AG04450 (cell line): ENCODE measurements around the gene FAM20C. TPM values are rescaled to one million over a fixed set of nuclear protein-coding genes. Genes with fewer than 3 reads are reported as not detected.
A peak's percentile ranks its signal among the peaks of the same experiment; 100 is the strongest.

ENCODE experiments used
- CTCF ChIA-PET: fragments of 300-600, 350-600 bp; formaldehyde crosslinking; extraction: SDS; loops from one replicate; lab custom pipeline; 2022; ENCODE audit warnings: antibody characterized with exemption, inconsistent platforms; lab: Charles Lee
- POLR2A ChIA-PET: fragments of 350-600 bp; formaldehyde crosslinking; extraction: SDS; loops from one replicate; lab custom pipeline; 2021; ENCODE audit warnings: antibody characterized with exemption, inconsistent platforms; lab: Yijun Ruan, JAX
- DNase-seq: peaks from one replicate; pipeline ENCODE4 v3.0.0-alpha.2; 2011; ENCODE audit warnings: low read depth, low spot score
- H3K27ac ChIP-seq: one replicate; pipeline ENCODE4 v1.5.1; 2012; ENCODE audit warnings: low read depth, low read length, control low read depth
- H3K27me3 ChIP-seq: one replicate; pipeline ENCODE4 v1.6.0; 2012; ENCODE audit warnings: low read length; ENCODE audit not compliant: control insufficient read depth, insufficient read depth
- H3K4me3 ChIP-seq: 2 replicates; pipeline ENCODE4 v1.5.1; 2011; ENCODE audit warnings: mild to moderate bottlenecking, low read depth, low read length, control low read depth
- H3K9me3 ChIP-seq: 2 replicates; pipeline ENCODE4 v1.5.1; 2012; ENCODE audit warnings: low read length; ENCODE audit not compliant: control insufficient read depth, insufficient read depth
- CTCF ChIP-seq: IDR thresholded peaks from 2 replicates; pipeline ENCODE4 v1.5.1; 2011; ENCODE audit warnings: low read depth, low read length, control low read depth, inconsistent platforms
- polyA plus RNA-seq: library from polyadenylated mRNA; depleted of rRNA; stranded (reverse); fragments of >200 nt; gene quantifications from 2 replicates; pipeline ENCODE4 v1.2.3, GENCODE V29; 2011

FAM20C gene
- polyA plus RNA-seq, 1 experiment, result 34.5 TPM

- Histone ChIP-seq H3K27ac (no peak overlapping the region), H3K27me3 (no peaks in the 10 kb centered on the region), H3K4me3 (no peak overlapping the region), H3K9me3 (peaks cover 2% of the 10 kb centered on the region; the same call in 1 of the 2 replicates)
- TF ChIP-seq CTCF, result no peak
- POLR2A ChIA-PET, result interaction anchor here (0.8 kb wide), 1 partner anchor 12 kb away, joined by 3 read pairs; no protein-coding TSS in a partner anchor
- no peak for DNase-seq
- CTCF ChIA-PET, result no interaction called here
Observed at GRCh38 chr7:223118-223800, 30.9 kb downstream of the FAM20C start.

GRCh38 chr7:223861-224260 lies 31.5 kb downstream of the FAM20C start:
- ChIA-PET CTCF (no interaction called here), POLR2A (no interaction called here)
- TF ChIP-seq CTCF, result no peak
- H3K27ac ChIP-seq, result no peak overlapping the region
- no peak overlapping the region for H3K4me3 ChIP-seq
- H3K9me3 ChIP-seq, result peaks cover 2% of the 10 kb centered on the region; the same call in 1 of the 2 replicates
- H3K27me3 ChIP-seq, result no peaks in the 10 kb centered on the region
- no peak for DNase-seq

DNA sequence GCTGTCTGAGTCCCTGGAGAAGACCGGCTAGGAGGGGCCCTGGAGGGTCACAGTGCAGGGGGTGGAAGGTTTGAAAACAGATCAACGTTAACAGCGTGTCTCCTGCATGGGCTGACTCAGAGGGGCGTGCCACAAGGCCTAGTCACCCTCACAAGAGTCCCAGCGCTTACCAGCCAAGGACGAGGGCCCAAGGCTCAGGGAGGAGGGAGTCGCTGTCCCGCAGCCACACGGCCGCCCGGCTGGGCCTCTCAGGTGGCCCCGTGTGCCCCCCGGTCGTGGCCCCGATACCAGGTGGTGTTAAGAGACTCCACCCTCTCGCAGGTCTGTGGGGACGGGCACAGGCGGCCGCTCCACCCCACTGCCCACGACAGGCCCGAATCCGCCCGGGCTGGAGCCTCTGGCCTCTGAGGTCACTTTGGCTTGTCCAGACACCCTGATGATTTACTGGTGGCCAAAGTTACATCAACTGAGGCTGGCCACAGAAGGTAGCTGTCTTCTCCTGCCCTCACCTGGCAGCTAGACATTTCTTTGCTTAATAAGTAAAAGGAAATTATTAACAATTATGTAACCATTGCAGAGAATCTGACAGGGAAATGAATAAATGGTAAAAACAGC lies 34.0 kb downstream of the FAM20C start:
- Histone ChIP-seq H3K9me3 (peaks cover 2% of the 10 kb centered on the region; the same call in 1 of the 2 replicates), H3K27me3 (no peaks in the 10 kb centered on the region), H3K4me3 (no peak overlapping the region), H3K27ac (peak overlapping the region; percentile 65)
- ChIA-PET CTCF (no interaction called here), POLR2A (no interaction called here)
- DNase-seq, result no peak
- TF ChIP-seq CTCF, result no peak

DNA sequence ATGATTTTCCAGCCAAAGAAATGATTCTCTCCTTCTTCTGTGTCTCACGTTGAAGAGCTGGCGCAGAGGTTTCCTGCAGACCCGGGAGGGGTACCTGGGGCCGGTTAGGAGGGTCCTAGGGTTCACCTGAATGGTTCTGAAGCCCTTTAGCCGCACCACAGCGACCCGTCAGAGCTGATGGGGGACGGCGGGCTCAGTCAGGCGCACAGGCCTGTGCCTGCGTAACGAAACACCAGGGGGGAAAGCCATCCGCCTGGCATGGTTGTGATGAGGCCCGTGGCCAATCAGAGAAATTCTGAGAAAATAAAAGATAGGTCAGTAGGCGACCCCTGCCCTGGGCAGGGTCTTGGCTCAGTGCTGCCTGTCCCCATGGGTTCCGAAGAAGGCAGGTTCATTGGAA lies 35.6 kb downstream of the FAM20C start:
- peaks cover 2% of the 10 kb centered on the region; the same call in 1 of the 2 replicates for H3K9me3 ChIP-seq
- no peak overlapping the region for H3K4me3 ChIP-seq
- no peak for TF ChIP-seq CTCF
- H3K27ac ChIP-seq, result peak overlapping the region; percentile 94
- no peak for DNase-seq
- CTCF ChIA-PET, result no interaction called here
- no peaks in the 10 kb centered on the region for H3K27me3 ChIP-seq
- POLR2A ChIA-PET, result no interaction called here

- Histone ChIP-seq H3K4me3 (no peak overlapping the region), H3K27me3 (no peaks in the 10 kb centered on the region), H3K27ac (peak overlapping the region; percentile 94), H3K9me3 (peaks cover 2% of the 10 kb centered on the region; the same call in 1 of the 2 replicates)
- ChIA-PET POLR2A (interaction anchor here (0.7 to 1.4 kb wide), 2 partner anchors 14 to 37 kb away, joined by 3 to 5 read pairs; partner anchors contain the start of gene FAM20C), CTCF (no interaction called here)
- no peak for TF ChIP-seq CTCF
- no peak for DNase-seq
Observed at GRCh38 chr7:228610-229009, 36.2 kb downstream of the FAM20C start.
